DMS53 (cell line): ENCODE measurements around the gene NPRL2.
"Not testable (repeated sequence)": the region's sequence is repeated elsewhere in the genome, so short reads cannot be mapped to it uniquely, and the experiment has no call there.

ENCODE experiments used
- DNase-seq: peaks from one replicate; lab custom pipeline; 2025; lab: John Stamatoyannopoulos, UW

Gene NPRL2

GRCh38 chr3:50327129-50327528 is 23.4 kb downstream of the NPRL2 start:
- DNase-seq: no peak

DNA sequence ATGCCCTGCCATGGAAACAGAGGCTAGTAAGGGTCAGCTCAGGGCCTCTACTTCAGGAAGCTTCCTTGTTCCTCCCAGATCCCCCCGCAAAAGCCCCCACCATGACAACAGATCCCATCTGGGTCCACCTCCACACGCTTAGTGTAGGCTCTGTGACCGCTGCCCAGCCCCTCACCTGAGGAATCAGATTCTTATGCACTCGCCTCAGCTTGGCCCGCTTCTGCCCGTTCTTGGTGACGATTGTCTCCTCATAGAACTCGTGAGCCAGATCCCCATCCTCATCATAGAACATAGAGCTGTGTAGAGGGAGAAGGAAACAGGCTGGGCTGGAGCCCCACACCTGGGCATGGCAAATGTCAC is 24.4 kb downstream of the NPRL2 start:
- DNase-seq: no peak

DNA sequence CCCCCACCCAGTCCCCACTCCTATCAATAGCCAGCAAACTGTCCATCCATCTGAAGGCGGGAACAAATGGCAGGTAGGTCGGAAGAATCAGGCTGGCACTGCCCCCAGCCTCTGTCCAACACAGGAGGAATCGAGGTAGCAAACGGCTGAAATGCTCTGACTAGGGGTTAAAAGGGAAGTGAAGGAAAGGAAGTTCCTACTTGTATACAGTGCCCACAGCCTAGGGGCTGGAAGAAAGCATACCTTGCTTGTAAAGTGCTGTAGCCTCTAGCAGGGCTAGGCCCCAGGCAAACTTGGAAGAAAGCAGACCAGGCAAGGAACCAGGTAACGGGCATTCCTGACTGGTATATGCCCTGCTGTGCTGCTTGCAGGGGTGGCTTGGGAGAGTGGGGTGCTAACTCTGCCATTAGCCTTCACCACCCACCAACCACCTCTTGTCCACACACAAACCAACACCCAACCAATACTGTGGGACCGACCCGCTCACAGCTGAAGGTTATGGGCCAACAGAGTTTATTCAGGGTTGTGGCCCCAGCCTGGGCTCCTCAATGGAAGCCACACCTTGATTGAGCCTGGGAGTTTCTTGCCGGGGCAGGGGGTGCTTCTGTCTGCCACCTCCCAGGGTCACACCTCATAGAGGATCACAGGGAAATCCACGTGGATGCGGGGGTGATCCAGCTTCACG is 24.9 kb downstream of the NPRL2 start:
- no peak for DNase-seq

- DNase-seq: no peak
Measured at GRCh38 chr3:50325113-50325480, 25.5 kb downstream of the NPRL2 start.

- peak; percentile 61 for DNase-seq
Measured at GRCh38 chr3:50324351-50325112, 26.0 kb downstream of the NPRL2 start.

- no peak for DNase-seq
Measured at GRCh38 chr3:50323614-50324199, 26.9 kb downstream of the NPRL2 start.

DNA sequence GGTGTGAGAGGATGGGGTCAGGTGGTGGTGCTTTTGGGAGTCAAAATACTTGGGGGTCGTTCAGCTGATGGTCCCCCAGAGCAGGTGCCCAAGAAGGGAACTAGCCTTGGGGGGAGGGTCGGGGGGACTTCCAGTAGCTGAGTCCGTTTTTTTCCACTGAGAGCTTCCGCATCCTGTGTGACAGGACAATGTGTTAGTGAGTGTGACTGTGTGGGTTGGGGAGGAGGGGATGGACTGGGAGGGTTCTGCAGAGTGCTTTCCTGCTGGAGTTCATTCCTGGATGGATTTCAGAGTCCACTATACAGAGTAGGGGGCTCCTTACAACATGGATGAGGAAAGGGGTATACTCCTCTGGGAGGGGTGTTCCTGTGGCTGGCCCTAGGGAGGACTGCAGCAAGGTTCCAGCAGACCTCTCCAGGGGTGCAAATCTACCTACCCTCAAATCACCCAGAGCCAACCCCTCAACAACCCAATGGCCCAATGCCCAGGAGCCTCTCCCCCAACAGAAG is 27.4 kb downstream of the NPRL2 start:
- peak; percentile 9 for DNase-seq

- peak; percentile 25 for DNase-seq
Measured at GRCh38 chr3:50322386-50323091, 28.0 kb downstream of the NPRL2 start, which contains the start of gene HYAL2. Gene HYAL2, minus strand, starts transcription at chr3:50322745. Its CDS starts 2,256 bp downstream, at chr3:50320489.

- no peak for DNase-seq
Measured at GRCh38 chr3:50322115-50322385, 28.5 kb downstream of the NPRL2 start.

GRCh38 chr3:50321336-50322114 is 29.1 kb downstream of the NPRL2 start:
- peak; percentile 85 for DNase-seq

DNA sequence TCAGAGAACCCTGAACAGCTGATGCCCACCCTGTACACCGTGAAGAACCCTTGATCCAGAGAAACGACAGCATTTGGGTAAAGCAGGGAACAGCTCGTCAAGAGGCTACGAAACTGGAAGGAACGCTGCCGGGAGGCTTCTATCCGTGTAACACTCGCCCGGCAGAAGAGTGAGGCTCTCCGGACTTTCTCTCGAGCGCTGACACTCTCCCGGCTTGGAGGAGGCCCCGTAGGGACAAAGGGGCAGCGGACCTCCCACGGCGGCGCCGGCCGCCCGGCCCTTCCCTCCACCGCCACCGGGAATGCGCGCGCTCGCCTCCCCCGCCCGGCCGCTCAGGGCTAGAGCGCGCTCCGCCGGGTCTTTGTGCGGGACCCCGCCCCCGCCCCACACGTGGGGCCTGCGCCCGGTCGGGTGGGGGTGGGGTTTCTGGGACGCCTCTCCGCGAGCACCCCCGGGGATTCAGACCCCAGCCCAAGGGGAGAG is 29.7 kb downstream of the NPRL2 start:
- DNase-seq: peak; percentile 69

DNA sequence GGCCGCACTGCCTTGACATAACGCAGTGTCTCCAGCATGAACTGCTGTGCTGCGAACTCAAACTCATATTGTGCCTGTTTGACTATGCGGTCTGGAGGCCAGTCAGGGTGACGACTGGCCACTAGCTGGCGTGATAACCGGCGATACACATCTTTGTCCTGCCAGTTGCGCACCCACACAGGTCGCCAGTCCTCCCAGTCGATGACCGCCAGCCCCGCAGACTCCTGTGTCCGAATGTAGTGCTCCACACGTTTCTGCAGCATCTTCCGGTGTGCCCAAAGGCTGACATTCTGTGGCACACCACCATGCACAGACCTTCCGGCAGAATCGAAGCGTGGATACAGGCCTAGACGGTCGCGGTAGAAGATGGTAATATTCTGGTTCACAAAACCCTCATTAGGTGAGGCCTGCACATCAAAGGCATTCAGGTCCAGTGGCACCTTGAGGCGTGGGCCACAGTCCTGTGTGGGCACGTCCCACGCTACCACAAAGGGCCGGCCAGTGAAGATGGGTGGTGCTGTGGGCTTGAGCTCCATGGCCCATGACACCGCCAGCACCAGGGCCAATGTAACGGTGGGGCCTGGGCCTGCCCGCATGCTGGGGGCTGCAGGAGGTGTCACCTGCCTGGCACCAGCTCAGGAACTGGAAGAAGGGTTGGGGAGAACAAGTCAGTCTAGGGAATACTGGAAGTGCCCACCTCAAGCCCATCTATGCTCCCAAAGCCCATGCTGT is 30.5 kb downstream of the NPRL2 start:
- no peak for DNase-seq

DNA sequence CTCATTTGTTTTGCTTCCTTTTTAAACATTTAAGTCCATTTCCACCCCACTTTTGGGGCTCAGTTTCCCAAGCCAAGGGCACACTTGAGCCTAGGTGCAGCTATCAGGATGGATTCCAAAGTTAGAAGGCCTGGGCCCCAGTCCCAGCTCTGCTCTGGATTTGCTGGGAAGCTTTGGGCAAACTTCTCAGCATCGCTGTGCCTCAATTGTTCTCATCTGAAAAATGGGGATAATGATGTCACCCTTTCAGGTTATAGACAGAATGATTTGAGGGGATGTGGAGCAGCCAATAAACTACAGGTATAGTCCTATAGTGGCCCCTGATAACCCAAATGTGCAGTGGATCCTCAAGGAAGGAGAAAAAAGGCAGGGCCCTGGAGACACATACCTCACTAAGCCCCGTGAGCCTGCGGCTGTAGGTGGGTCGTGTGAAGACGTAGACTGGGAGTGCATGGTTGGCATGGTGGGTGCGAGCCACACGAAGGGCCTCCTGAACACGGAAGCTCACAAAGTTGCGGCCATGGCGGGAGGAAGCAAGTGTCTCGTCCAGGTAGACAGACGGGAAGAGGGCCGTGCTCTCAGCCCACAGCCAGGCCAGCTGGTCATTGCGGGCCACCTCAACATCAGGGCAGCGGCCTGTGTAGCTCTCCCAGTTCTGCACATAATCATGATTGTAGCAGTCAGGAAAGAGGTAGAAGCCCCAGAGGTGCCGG is 31.2 kb downstream of the NPRL2 start:
- DNase-seq: no peak

DNA sequence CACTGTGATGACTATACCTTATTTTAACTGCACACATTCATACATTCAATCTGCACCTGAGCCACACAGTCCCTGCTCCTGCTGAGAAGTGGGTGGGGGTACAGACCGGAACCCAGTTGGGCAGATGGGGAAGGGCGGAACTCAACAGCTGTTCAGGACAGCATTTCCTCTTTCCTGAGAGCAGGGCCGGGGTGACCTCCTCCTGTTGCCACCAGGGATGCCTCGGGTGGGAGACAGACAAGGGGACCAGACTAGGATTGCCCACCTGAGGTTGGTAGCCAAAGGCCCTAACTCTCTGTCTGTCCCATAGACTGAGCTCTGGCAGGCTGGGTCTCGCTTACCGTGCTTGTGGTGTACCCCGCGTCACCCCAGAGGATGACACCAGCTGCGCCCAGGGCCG is 32.0 kb downstream of the NPRL2 start:
- DNase-seq: no peak

GRCh38 chr3:50318163-50318562 is 32.4 kb downstream of the NPRL2 start:
- no peak for DNase-seq

GRCh38 chr3:50317300-50317699 is 33.3 kb downstream of the NPRL2 start:
- peak; percentile 51 for DNase-seq

GRCh38 chr3:50316657-50317242 is 33.8 kb downstream of the NPRL2 start:
- DNase-seq: peak; percentile 75

DNA sequence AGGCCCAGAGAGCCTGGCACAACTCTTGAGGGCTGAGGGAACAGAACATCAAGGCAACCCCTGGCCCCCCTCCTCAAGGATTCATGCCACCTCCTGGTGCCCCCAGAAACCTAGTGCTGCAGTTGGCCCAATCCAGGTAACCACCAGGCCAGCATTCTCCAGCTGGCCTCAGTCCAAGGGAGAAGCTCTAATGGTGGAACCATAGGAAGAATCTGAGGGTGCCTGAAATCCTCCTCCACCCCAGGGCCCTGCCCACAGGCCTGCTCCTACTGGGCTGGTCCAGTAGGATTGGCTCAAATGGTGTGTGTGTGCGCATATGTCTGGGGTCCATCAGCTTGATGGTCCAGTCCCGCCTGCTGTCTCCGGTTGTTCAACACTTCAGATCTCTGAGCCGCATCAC is 35.8 kb downstream of the NPRL2 start:
- no peak for DNase-seq

GRCh38 chr3:50314342-50314741 is 36.2 kb downstream of the NPRL2 start:
- DNase-seq: no peak

DNA sequence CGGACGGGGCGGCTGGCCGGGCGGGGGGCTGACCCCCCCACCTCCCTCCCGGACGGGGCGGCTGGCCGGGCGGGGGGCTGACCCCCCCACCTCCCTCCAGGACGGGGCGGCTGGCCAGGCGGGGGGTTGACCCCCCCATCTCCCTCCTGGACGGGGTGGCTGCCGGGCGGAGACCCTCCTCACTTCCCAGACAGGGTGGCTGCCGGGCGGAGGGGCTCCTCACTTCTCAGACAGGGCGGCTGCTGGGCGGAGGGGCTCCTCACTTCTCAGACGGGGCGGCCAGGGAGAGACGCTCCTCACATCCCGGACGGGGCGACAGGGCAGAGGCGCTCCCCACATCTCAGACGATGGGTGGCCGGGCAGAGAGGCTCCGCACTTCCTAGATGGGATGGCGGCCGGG is 38.5 kb downstream of the NPRL2 start:
- not testable (repeated sequence) for DNase-seq
